H54 (cell line): ENCODE measurements around the gene HS3ST6.
A peak's percentile ranks its signal among the peaks of the same experiment; 100 is the strongest.
"Not testable (repeated sequence)": the region's sequence is repeated elsewhere in the genome, so short reads cannot be mapped to it uniquely, and the experiment has no call there.

Experiments
- DNase-seq: peaks from one replicate; pipeline ENCODE4 v3.0.0; 2011; ENCODE audit warnings: low spot score, mixed read lengths; ENCODE audit not compliant: insufficient read length
- FAIRE-seq: peaks from 3 replicates; lab custom pipeline; 2011; peaks lifted over from hg19 to GRCh38; lab: Jason Lieb, UNC
- POLR2A ChIP-seq: IDR thresholded peaks from 2 replicates; pipeline ENCODE4 v1.6.1; 2011; ENCODE audit warnings: low read depth, mild to moderate bottlenecking, low read length

HS3ST6 gene

GRCh38 chr16:1918351-1919326, at the start of gene HS3ST6:
Gene HS3ST6 (minus strand): TSS chr16:1918415. CDS start chr16:1918323, 92 bp downstream.
- FAIRE-seq = no peak
- no peak for TF ChIP-seq POLR2A
- DNase-seq = no peak

GRCh38 chr16:1966460-1966859, 48.2 kb upstream of the HS3ST6 start, which contains the start of gene RNF151:
Gene RNF151 (plus strand): TSS chr16:1966856. CDS start chr16:1966882, 26 bp downstream.
- no peak for TF ChIP-seq POLR2A
- FAIRE-seq (no peak), DNase-seq (no peak)

GRCh38 chr16:1965396-1966001, 47.3 kb upstream of the HS3ST6 start:
- DNase-seq (no peak), FAIRE-seq (no peak)
- no peak for TF ChIP-seq POLR2A

- peak; percentile 97 for TF ChIP-seq POLR2A
- FAIRE-seq (no peak), DNase-seq (peak; percentile 98)
Measured at GRCh38 chr16:1964506-1965395, 46.5 kb upstream of the HS3ST6 start, which contains the start of gene RPS2. Gene RPS2 (minus strand): TSS chr16:1964826. CDS start chr16:1964625, 201 bp downstream.

- FAIRE-seq (no peak), DNase-seq (no peak)
- TF ChIP-seq POLR2A = 0 out of 2 replicates have a peak, but pooled peaks have one; percentile 1
Measured at GRCh38 chr16:1963806-1964505, 45.7 kb upstream of the HS3ST6 start.

- not testable (repeated sequence) for DNase-seq, FAIRE-seq
Measured at GRCh38 chr16:1962161-1963153, 44.2 kb upstream of the HS3ST6 start.

GRCh38 chr16:1961651-1962067, 43.4 kb upstream of the HS3ST6 start:
- peak; percentile 32; the same call in 1 of the 2 replicates for TF ChIP-seq POLR2A
- DNase-seq (no peak), FAIRE-seq (no peak)

- no peak for DNase-seq
- FAIRE-seq = no peak
- peak; percentile 40; the same call in 1 of the 2 replicates for TF ChIP-seq POLR2A
Measured at GRCh38 chr16:1960665-1961630, 42.7 kb upstream of the HS3ST6 start.

GRCh38 chr16:1959269-1960039, 41.2 kb upstream of the HS3ST6 start, which contains the start of gene NDUFB10:
Gene NDUFB10 (plus strand): TSS chr16:1959538. CDS start chr16:1959625, 87 bp downstream.
- FAIRE-seq (no peak), DNase-seq (peak; percentile 91)
- peak; percentile 98 for TF ChIP-seq POLR2A

GRCh38 chr16:1958715-1959268, 40.6 kb upstream of the HS3ST6 start:
- TF ChIP-seq POLR2A = no peak
- no peak for FAIRE-seq
- DNase-seq = no peak

- FAIRE-seq, DNase-seq: not testable (repeated sequence)
Measured at GRCh38 chr16:1958143-1958491, 39.9 kb upstream of the HS3ST6 start.

- DNase-seq, FAIRE-seq: not testable (repeated sequence)
Measured at GRCh38 chr16:1957434-1958142, 39.4 kb upstream of the HS3ST6 start.
